ENCODE data around the gene ARHGEF19.
"Not testable (repeated sequence)": the region's sequence is repeated elsewhere in the genome, so short reads cannot be mapped to it uniquely, and the experiment has no call there.

The ARHGEF19 gene

DNA sequence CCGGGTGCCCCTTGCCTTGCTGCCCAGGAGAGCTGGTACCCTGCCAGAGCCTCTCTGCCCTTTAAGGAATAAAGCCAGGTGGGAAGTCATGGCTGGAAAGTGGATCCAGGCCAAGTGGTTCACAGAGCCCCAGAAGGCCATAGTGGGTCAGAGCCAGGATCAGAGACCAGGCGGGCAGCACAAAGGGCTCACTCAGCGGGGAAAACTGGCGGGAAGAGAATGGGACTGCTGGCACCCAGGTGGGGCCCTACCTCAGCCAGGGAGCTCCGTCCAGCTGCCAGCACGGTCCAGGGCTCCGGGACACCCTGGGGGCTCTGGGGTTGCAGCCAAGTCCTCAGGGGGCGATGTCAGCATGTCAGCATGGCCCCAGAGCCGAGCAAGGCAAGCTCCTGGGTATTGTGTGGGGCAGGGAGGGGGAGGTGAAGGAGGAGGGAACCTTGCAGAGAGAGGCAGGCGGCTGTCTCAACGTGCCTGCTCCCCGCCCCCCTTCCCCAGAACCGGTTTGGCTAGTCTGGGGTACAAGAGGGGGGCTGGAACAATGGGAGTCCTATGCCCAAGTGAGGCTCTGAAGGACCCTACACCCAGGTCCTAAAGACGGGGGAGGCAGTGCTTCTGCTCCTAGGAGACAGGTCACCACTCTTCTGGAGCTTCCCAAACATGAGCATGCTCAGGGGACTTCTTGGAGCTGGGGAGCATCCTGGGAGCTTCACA, at the start of gene ARHGEF19:
Gene ARHGEF19, minus strand, starts transcription at position 402 of the 711 bp plus-strand sequence. CDS start 3,598 bp downstream, outside the sequence.
- no peak for DNase-seq
- TF ChIP-seq GATA1 (IDR thresholded peaks at IDR 0.05; ENCODE audit: low read depth, low read length) (no peak), POLR2A (IDR thresholded peaks at IDR 0.05; ENCODE audit: low read length) (no peak)

DNA sequence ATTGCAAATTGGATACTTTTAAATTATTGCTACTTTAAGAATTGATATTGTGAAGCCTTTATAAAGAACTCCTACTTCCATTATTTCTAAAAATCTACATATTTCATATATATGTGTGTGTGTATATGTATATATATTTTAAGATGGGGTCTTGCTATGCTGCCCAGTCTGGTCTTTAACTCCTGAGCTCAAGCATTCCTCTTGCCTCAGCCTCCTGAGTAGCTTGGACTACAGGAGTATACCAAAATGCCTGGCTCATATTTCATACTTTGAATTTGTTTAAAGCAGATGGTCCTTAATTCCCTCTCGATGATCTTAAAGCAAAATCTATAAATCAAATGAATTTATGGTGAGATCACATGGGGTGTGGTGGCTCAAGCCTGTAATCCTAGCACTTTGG, 49.6 kb upstream of the ARHGEF19 start:
- no peak for TF ChIP-seq POLR2A (IDR thresholded peaks at IDR 0.05; ENCODE audit: low read length)
- no peak for TF ChIP-seq GATA1 (IDR thresholded peaks at IDR 0.05; ENCODE audit: low read depth, low read length)
- no peak for DNase-seq

DNA sequence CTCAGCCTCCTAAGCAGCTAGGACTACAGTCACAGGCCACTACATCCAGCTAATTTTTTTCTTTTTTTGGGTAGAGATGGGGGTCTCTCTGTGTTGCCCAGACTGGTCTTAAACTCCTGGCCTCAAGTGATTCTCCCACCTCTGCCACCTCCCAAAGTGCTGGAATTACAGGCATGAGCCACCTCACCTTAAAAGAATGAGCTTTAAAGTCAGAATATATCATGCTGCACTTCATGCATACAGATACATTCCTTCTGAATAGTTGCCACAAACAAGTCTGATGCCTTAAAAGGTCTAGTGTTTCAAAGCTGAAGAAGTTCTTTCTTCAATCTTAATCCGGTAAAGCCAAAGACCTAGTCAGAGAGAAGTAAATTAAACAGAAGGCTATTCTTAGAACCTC, 48.4 kb upstream of the ARHGEF19 start:
- TF ChIP-seq GATA1 (IDR thresholded peaks at IDR 0.05; ENCODE audit: low read depth, low read length) (no peak), POLR2A (IDR thresholded peaks at IDR 0.05; ENCODE audit: low read length) (no peak)
- no peak for DNase-seq

DNA sequence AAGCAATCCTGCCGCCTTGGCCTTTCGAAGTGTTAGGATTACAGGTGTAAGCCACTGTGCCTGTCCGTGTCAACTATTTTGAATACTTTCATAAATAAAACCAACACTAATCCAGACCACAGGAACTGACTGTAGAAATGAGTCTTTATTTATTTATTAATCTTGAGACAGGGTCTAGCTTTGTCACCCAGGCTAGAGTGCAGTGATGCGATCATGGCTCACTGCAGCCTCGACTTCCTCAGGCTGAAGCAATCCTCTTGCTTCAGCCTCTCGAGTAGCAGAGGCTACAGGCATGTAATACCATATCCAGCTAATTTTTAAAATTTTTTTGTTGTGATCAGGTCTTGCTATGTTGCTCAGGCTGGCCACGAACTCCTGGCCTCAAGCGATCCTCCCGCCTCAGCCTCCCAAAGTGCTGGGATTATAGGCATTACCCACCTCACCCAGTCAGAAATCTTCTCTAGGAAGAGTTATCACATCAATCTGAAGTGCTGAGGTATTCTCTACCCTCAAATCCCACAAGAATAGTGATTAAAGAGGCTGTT, 46.2 kb upstream of the ARHGEF19 start:
- no peak for TF ChIP-seq GATA1 (IDR thresholded peaks at IDR 0.05; ENCODE audit: low read depth, low read length)
- TF ChIP-seq POLR2A (IDR thresholded peaks at IDR 0.05; ENCODE audit: low read length), result no peak

DNA sequence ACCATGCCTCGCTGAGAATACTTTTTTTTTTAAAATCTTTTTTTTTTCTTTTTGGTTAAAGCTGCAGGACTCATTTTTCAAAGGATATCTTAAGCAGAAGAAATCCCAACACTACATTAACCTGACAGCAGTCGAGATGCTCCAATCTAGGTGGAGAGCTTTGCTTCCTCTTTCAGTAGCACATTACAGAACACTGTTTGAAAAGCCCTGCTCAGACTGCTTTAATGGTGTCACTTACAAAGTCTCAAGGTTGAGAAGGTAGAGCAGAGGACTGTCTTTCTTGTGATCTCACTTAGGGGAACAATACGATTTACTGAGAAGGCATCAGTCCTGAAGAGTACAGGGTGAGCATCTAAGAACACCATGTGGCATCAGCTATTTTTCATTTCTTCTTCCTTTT, 45.5 kb upstream of the ARHGEF19 start:
- DNase-seq, result no peak
- TF ChIP-seq POLR2A (IDR thresholded peaks at IDR 0.05; ENCODE audit: low read length), result no peak
- TF ChIP-seq GATA1 (IDR thresholded peaks at IDR 0.05; ENCODE audit: low read depth, low read length), result no peak

More for the DNA sequence above, 46.2 kb upstream of the ARHGEF19 start:
- DNase-seq, result no peak

DNA sequence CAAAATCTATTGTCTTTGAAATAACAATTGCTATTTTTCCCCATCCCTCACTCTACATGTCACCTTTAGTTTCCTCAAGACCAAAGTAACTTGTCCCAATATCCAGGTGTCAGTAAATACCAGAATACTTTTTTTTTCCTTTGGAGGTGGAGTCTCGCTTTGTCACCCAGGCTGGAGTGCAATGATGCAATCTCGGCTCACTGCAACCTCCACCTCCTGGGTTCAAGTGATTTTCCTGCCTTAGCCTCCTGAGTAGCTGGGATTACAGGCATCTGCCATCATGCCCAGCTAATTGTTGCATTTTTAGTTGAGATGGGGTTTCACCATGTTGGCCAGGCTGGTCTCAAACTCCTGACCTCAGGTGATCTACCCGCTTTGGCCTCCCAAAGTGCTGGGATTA, 45.1 kb upstream of the ARHGEF19 start:
- DNase-seq, result not testable (repeated sequence)

DNA sequence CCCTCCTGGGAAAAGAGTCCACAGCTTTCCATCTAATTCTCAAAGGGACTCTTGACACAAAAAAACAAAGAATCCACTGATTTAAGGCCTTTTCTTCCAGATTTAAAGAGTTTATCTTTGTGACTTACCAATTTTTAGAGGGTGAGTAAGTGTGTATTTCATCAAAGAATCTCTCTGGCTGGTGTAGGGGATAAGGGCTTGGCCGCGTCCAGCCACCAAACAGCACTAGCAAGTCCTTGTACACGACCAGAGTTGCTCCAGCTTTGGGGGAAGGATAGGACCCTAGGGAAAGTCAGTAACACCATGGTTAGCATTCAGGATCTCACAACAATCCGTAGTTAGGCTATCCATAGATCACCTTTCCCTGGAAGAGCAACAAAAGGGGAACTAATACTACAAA, 44.0 kb upstream of the ARHGEF19 start:
- TF ChIP-seq POLR2A (IDR thresholded peaks at IDR 0.05; ENCODE audit: low read length), result no peak
- no peak for TF ChIP-seq GATA1 (IDR thresholded peaks at IDR 0.05; ENCODE audit: low read depth, low read length)
- DNase-seq, result no peak

DNA sequence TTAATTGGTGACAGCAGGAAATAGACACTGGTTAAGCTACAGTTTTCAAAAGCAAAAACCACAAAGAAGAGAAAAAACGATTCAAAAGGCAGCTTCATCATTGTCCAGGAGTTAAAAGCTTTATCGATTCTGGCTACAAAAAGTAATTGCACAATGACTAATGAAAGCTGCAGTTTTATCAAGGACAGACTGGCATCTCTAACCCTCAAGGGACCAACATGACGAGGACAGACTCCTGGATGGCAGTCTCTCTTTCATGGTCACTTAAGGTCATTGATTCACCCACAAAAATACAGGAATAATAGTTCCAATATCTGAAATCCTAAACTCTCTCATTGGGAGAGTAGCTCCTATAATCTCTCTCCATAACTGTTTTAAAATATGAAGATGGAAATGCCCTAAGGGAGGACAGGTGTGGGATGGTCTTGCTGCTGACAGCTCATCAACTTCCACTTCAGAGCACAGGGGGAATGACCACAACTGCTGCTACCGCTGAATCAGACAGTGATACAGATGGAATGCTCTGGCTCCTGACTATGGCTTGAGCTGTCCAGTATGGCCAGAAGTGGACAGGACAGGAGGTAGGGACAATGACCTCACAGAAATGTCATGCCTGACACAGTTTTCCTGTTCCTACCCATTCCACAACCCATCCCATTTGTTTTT, 41.9 kb upstream of the ARHGEF19 start:
- DNase-seq, result no peak
- TF ChIP-seq POLR2A (IDR thresholded peaks at IDR 0.05; ENCODE audit: low read length) (no peak), GATA1 (IDR thresholded peaks at IDR 0.05; ENCODE audit: low read depth, low read length) (no peak)

DNA sequence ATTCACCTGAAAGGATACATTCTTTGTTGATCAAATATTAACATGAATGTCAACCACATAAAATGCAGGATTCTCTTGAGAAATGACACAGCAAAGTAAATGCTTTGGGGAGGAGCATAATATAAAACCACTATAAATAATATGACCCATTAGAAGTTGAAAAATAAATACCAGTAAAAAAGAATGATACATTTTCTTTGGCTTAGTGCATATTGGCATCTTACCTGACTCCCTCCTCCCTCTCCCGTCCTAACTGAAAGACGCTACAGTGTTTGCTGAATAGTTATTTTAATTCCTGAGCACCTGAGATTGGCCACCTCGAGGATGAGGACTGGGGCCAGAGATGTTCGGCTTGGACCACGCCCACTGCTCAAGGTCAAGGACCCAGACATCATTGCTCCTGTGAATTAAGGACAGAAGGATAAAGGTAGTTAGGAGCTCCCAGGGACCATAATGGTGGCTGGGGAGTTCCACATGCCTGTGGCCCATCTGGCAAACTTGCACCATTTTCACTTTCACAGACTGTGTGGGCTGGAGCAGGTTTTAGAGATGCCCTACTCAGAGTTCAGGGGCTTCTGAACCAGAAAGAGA, 41.0 kb upstream of the ARHGEF19 start:
- no peak for DNase-seq
- TF ChIP-seq POLR2A (IDR thresholded peaks at IDR 0.05; ENCODE audit: low read length) (no peak), GATA1 (IDR thresholded peaks at IDR 0.05; ENCODE audit: low read depth, low read length) (no peak)

DNA sequence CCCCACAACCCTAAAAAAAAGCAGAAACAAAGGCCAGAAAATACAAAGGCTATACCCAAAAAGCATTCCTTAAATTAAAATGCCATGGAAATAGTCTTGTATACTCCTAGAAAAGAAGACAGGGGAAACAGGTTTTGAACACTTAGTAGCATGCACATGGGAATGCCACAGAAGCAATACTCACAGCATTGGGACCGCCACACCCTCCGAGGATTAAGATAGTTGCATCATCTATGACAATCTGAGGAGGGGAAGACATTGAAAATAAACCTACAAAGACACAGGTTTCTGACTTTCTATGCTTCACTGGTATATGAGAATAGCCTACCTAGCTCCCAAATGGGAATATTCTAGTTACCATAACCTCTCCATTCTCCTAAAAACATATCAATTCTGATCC, 40.5 kb upstream of the ARHGEF19 start:
- TF ChIP-seq POLR2A (IDR thresholded peaks at IDR 0.05; ENCODE audit: low read length) (no peak), GATA1 (IDR thresholded peaks at IDR 0.05; ENCODE audit: low read depth, low read length) (no peak)
- DNase-seq, result peak in 1 of 2 experiments; percentile 42

DNA sequence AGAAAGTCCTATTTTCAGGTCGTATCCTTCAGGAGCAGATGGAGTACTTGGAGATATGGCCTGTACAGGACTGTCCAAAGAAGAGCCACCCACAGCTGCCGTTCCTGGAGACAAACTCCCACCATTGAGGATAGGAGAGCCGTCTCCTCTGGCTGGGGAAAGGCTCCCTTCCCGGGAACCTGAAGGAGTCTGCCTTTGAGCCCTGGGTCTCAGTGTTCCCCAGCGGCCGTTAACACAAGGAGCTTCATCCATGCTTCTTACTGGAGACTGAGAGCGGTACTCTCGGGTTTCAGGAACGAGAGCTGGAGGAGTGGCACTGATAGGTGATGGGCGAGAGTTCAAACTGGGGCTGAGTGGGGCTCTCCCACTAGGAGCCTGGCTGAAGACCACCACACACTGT, 38.9 kb upstream of the ARHGEF19 start:
- no peak for TF ChIP-seq GATA1 (IDR thresholded peaks at IDR 0.05; ENCODE audit: low read depth, low read length)
- TF ChIP-seq POLR2A (IDR thresholded peaks at IDR 0.05; ENCODE audit: low read length), result no peak
- DNase-seq, result no peak

DNA sequence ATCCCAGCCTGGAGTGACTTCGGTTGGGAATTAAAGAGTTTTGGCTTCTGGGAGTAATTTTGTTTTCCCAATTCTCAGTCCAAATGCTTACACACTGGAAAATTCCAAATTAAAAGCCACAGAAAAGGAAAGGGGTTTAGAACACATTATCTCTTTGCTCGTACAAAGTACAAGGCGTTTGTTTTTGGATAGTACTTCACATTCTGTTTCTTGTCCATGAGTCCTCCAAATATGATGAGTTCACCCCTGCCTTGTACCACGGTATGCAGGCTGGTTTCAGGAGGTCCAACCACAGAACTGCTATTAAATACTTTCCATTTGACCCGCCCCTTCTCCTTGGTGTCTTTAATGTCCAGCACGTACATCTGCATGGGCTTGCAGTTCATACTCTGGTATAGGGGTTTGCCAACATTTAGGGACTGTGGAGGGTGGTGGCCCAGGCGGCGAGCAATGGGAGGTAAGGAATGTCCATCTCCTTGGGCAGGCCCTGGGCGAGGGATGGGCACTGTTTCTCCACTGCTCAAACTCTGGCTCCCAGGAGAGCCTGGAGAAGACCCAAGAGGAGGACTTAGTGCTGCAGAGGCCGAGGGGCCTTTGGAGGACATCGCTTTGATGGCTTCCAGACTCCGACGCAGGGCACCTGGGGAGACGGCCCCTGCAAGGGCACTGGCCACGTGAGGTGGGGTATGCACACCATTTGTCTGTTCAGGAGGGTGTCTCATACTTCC, 38.2 kb upstream of the ARHGEF19 start:
- DNase-seq, result no peak

DNA sequence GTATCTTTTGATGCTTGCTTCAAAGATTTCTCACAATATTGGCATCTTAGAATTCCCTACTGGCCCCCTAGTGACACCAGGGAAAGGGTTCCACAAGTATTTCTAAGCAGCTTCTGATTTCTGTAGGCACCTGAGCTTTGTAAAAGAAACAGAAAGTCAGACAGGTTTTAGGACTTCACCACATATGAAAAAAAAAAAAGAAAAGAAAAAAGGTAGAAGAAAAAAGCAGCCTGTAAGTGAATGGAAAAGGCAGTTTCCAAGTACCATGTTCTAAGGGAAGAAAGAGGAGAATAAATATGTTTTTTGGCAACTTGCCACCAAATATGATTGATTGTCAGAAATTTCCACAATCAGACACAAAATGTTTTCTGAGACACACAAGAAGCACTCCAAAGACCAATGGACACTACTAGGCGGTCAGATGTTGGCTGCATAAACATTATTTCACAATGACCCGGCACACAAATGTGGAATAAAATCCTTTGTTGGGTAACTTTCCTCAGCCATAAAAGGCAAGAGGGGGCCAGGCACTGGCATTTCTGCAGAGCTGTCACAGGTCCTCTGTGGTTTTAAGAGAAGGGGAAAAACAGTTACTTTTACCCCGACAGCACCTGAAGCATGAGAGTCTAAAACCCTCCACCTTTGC, 37.3 kb upstream of the ARHGEF19 start:
- DNase-seq, result peak in 1 of 2 experiments; percentile 58
- TF ChIP-seq GATA1 (IDR thresholded peaks at IDR 0.05; ENCODE audit: low read depth, low read length) (no peak), POLR2A (IDR thresholded peaks at IDR 0.05; ENCODE audit: low read length) (no peak)

More for the DNA sequence above, 38.2 kb upstream of the ARHGEF19 start:
- TF ChIP-seq GATA1 (IDR thresholded peaks at IDR 0.05; ENCODE audit: low read depth, low read length), result no peak
